ENCODE measurements around the gene OR2D3. TPM values are rescaled to one million over a fixed set of nuclear protein-coding genes. Genes with fewer than 3 reads are reported as not detected.
"Not testable (repeated sequence)": the region's sequence is repeated elsewhere in the genome, so short reads cannot be mapped to it uniquely, and the experiment has no call there.

The OR2D3 gene
- total and polyA plus RNA-seq, 12 donors = not detected

- no peaks in the 10 kb centered on the region for H3K36me3 ChIP-seq
- 95 to 96% methylated on average over 1 of the region's 1 CpG for WGBS, 2 donors
- H3K4me1 ChIP-seq = no peaks in the 10 kb centered on the region
- H3K27ac ChIP-seq = no peak overlapping the region
- peaks cover 0 to 19% (median 9%) of the 10 kb centered on the region in 11 donors for H3K9me3 ChIP-seq
- intact Hi-C loops (cut with DNase I) = no loop called here
- no peak for TF ChIP-seq CTCF (IDR thresholded peaks at IDR 0.05)
- ATAC-seq (no peak), DNase-seq (no peak)
- H3K27me3 ChIP-seq = no peaks in the 10 kb centered on the region
- H3K4me3 ChIP-seq = no peak overlapping the region
Measured at GRCh38 chr11:6968816-6969215, 48.0 kb downstream of the OR2D3 start.

- H3K4me3 ChIP-seq; H3K27me3 ChIP-seq; DNase-seq; H3K36me3 ChIP-seq; H3K4me1 ChIP-seq; H3K27ac ChIP-seq; intact Hi-C loops (cut with DNase I); ATAC-seq: not testable (repeated sequence)
- H3K9me3 ChIP-seq = peaks cover 0 to 19% (median 9%) of the 10 kb centered on the region in 11 donors
- 74 to 86% methylated on average over 4 of the region's 4 CpGs for WGBS, 2 donors
Measured at GRCh38 chr11:6969854-6970253, 49.1 kb downstream of the OR2D3 start.

Other genes starting within 250 kb of the OR2D3 start
- 10 to 100 TPM; 36.7 to 61.4 (median 45.5) TPM for gene MRPL17, start 237.7 kb upstream of the OR2D3 start, total RNA-seq
- 10 to 100 TPM; 55.2 to 69.1 TPM for gene MRPL17, start 237.7 kb upstream of the OR2D3 start, polyA plus RNA-seq
- not detected for gene OR2AG2, start 149.0 kb upstream of the OR2D3 start, total RNA-seq
- not detected for gene OR2AG2, start 149.0 kb upstream of the OR2D3 start, polyA plus RNA-seq
- gene OR2AG1, start 138.0 kb upstream of the OR2D3 start, total RNA-seq = not detected
- gene OR2AG1, start 138.0 kb upstream of the OR2D3 start, polyA plus RNA-seq = not detected
- not detected for gene OR6A2, start 121.3 kb upstream of the OR2D3 start, total RNA-seq
- gene OR6A2, start 121.3 kb upstream of the OR2D3 start, polyA plus RNA-seq = not detected
- gene OR10A5, start 75.3 kb upstream of the OR2D3 start, total RNA-seq = not detected
- gene OR10A5, start 75.3 kb upstream of the OR2D3 start, polyA plus RNA-seq = not detected
- not detected for gene OR10A2, start 57.9 kb upstream of the OR2D3 start, total RNA-seq
- gene OR10A2, start 57.9 kb upstream of the OR2D3 start, polyA plus RNA-seq = not detected
- gene OR10A4, start 44.4 kb upstream of the OR2D3 start, total RNA-seq = not detected
- not detected for gene OR10A4, start 44.4 kb upstream of the OR2D3 start, polyA plus RNA-seq
- not detected for gene OR2D2, start 28.5 kb upstream of the OR2D3 start, total RNA-seq
- gene OR2D2, start 28.5 kb upstream of the OR2D3 start, polyA plus RNA-seq = not detected
- gene ZNF215, start 5.4 kb downstream of the OR2D3 start, total RNA-seq = under 1 TPM in 9 of 10 donors, not detected in 1; 0.19 to 0.52 (median 0.33) TPM
- under 1 TPM; 0.15 to 0.19 TPM for gene ZNF215, start 5.4 kb downstream of the OR2D3 start, polyA plus RNA-seq
- gene ZNF214, start 99.3 kb downstream of the OR2D3 start, total RNA-seq = 1 to 10 TPM in 6 of 10 donors, under 1 TPM in 4; 0.61 to 2.0 (median 1.3) TPM
- gene ZNF214, start 99.3 kb downstream of the OR2D3 start, polyA plus RNA-seq = under 1 TPM; 0.22 to 0.68 TPM
- under 1 TPM in 2 of 10 donors, not detected in 8; 0.07 to 0.11 TPM for gene NLRP14, start 99.5 kb downstream of the OR2D3 start, total RNA-seq
- gene NLRP14, start 99.5 kb downstream of the OR2D3 start, polyA plus RNA-seq = not detected
- gene RBMXL2, start 168.0 kb downstream of the OR2D3 start, total RNA-seq = not detected
- gene RBMXL2, start 168.0 kb downstream of the OR2D3 start, polyA plus RNA-seq = not detected